Measurements from ENCODE around the gene PELI3.

PELI3 gene

GRCh38 chr11:66471142-66471541 is 4.4 kb downstream of the PELI3 start:
- TF ChIP-seq MAX (IDR thresholded peaks at IDR 0.05; ENCODE audit: low read depth, low read length): no peak
- TF ChIP-seq MYC (IDR thresholded peaks at IDR 0.05; ENCODE audit: low read depth, low read length): no peak
- no peak for TF ChIP-seq CTCF (IDR thresholded peaks at IDR 0.05; ENCODE audit: low read depth, low read length)
- TF ChIP-seq POLR2A (IDR thresholded peaks at IDR 0.05; ENCODE audit: extremely low read depth, insufficient read length): no peak
- DNase-seq (ENCODE audit: low read depth): no peak
- H3K4me3 ChIP-seq (ENCODE audit: low read depth, low read length): no peak overlapping the region

GRCh38 chr11:66472054-66472453 is 5.3 kb downstream of the PELI3 start:
- no peak for DNase-seq (ENCODE audit: low read depth)
- H3K4me3 ChIP-seq (ENCODE audit: low read depth, low read length): no peak overlapping the region
- TF ChIP-seq MAX (IDR thresholded peaks at IDR 0.05; ENCODE audit: low read depth, low read length) (no peak), MYC (IDR thresholded peaks at IDR 0.05; ENCODE audit: low read depth, low read length) (no peak), CTCF (IDR thresholded peaks at IDR 0.05; ENCODE audit: low read depth, low read length) (no peak), POLR2A (IDR thresholded peaks at IDR 0.05; ENCODE audit: extremely low read depth, insufficient read length) (no peak)

GRCh38 chr11:66473167-66473566 is 6.5 kb downstream of the PELI3 start:
- TF ChIP-seq POLR2A (IDR thresholded peaks at IDR 0.05; ENCODE audit: extremely low read depth, insufficient read length) (no peak), MAX (IDR thresholded peaks at IDR 0.05; ENCODE audit: low read depth, low read length) (no peak)
- DNase-seq (ENCODE audit: low read depth): no peak

GRCh38 chr11:66473608-66474515 is 7.2 kb downstream of the PELI3 start:
- no peak for TF ChIP-seq POLR2A (IDR thresholded peaks at IDR 0.05; ENCODE audit: extremely low read depth, insufficient read length)
- TF ChIP-seq MAX (IDR thresholded peaks at IDR 0.05; ENCODE audit: low read depth, low read length): no peak
- TF ChIP-seq MYC (IDR thresholded peaks at IDR 0.05; ENCODE audit: low read depth, low read length): no peak
- TF ChIP-seq CTCF (IDR thresholded peaks at IDR 0.05; ENCODE audit: low read depth, low read length): no peak
- no peak for DNase-seq (ENCODE audit: low read depth)
- no peak overlapping the region for H3K4me3 ChIP-seq (ENCODE audit: low read depth, low read length)

More at GRCh38 chr11:66473167-66473566, 6.5 kb downstream of the PELI3 start:
- H3K4me3 ChIP-seq (ENCODE audit: low read depth, low read length): no peak overlapping the region

GRCh38 chr11:66475349-66476172 is 8.9 kb downstream of the PELI3 start:
- TF ChIP-seq POLR2A (IDR thresholded peaks at IDR 0.05; ENCODE audit: extremely low read depth, insufficient read length): no peak
- no peak for TF ChIP-seq MAX (IDR thresholded peaks at IDR 0.05; ENCODE audit: low read depth, low read length)
- no peak for TF ChIP-seq MYC (IDR thresholded peaks at IDR 0.05; ENCODE audit: low read depth, low read length)
- no peak for TF ChIP-seq CTCF (IDR thresholded peaks at IDR 0.05; ENCODE audit: low read depth, low read length)
- H3K4me3 ChIP-seq (ENCODE audit: low read depth, low read length): no peak overlapping the region
- DNase-seq (ENCODE audit: low read depth): no peak

Data from NB4 (cell line).